ENCODE results near the gene SP140. TPM values are rescaled to one million over a fixed set of nuclear protein-coding genes. Genes with fewer than 3 reads are reported as not detected.

Gene SP140
- total and polyA plus RNA-seq, 2 of the 8 experiments (the other 6 are each of a cell fraction or from before 2014, with no cell fraction given), result 0.23 to 1.3 TPM

GRCh38 chr2:230216489-230216888 is 9.0 kb upstream of the SP140 start:
- H2BK5ac ChIP-seq (ENCODE audit: low read depth, low read length), result no peak overlapping the region
- peaks cover 0 to 2% of the 10 kb centered on the region in 2 experiments for H4K20me1 ChIP-seq (replicated peaks in 1 of 2; ENCODE audit: control insufficient read depth in 1 of 2, insufficient read depth in 2 of 2, low read length in 2 of 2)
- no peak overlapping the region for H3K4me3 ChIP-seq (ENCODE audit: extremely low read depth in 1 of 4, insufficient read depth in 2 of 4, low read depth in 3 of 4, low read length in 4 of 4)
- H4K8ac ChIP-seq (ENCODE audit: extremely low read depth, insufficient read depth, low read length), result no peak overlapping the region
- H3K9ac ChIP-seq (replicated peaks in 1 of 4; ENCODE audit: extremely low read depth in 1 of 4, low read depth in 3 of 4, low read length in 3 of 4), result no peak overlapping the region
- H3K23ac ChIP-seq (ENCODE audit: insufficient read length), result no peak overlapping the region
- H4K91ac ChIP-seq (replicated peaks; ENCODE audit: insufficient read length, low read length), result no peak overlapping the region
- H4K5ac ChIP-seq (ENCODE audit: insufficient read length, low read depth, low read length), result no peak overlapping the region
- no peak overlapping the region for H2AFZ ChIP-seq (ENCODE audit: low read length)
- ChIA-PET POLR2A (ENCODE audit: partially characterized antibody) (no interaction called here), CTCF (ENCODE audit: partially characterized antibody) (no interaction called here)
- FAIRE-seq (no peak), DNase-seq (ENCODE audit: low read depth in 1 of 2, low spot score in 2 of 2) (no peak)
- H2BK20ac ChIP-seq (ENCODE audit: low read length), result no peak overlapping the region
- H2BK15ac ChIP-seq (ENCODE audit: low read length), result no peak overlapping the region
- H3K4ac ChIP-seq (replicated peaks; ENCODE audit: insufficient read length, low read depth, low read length), result no peak overlapping the region
- no peaks in the 10 kb centered on the region for H3K9me3 ChIP-seq (ENCODE audit: insufficient read depth in 2 of 2, low read depth in 1 of 2, low read length in 1 of 2)
- no peak overlapping the region for H3K56ac ChIP-seq (replicated peaks; ENCODE audit: insufficient read length, low read depth, low read length)
- H3K4me2 ChIP-seq (ENCODE audit: insufficient read depth in 1 of 2, low read depth in 2 of 2, low read length in 2 of 2), result no peak overlapping the region
- H3K79me2 ChIP-seq (ENCODE audit: control insufficient read depth in 1 of 2, insufficient read depth in 2 of 2, low read length in 2 of 2), result no peaks in the 10 kb centered on the region
- H3K27ac ChIP-seq (ENCODE audit: low read depth, low read length), result no peak overlapping the region
- no peak for TF ChIP-seq SUZ12 (IDR thresholded peaks at IDR 0.05; ENCODE audit: low read length)
- no peak for TF ChIP-seq ATF3 (IDR thresholded peaks at IDR 0.05; ENCODE audit: insufficient read depth, low read depth, low read length)
- TF ChIP-seq BRCA1 (IDR thresholded peaks at IDR 0.05; ENCODE audit: low read depth, low read length), result no peak
- no peak for TF ChIP-seq CEBPB (IDR thresholded peaks at IDR 0.05; ENCODE audit: low read depth, low read length)
- TF ChIP-seq CBX8 (IDR thresholded peaks at IDR 0.05; ENCODE audit: borderline replicate concordance, low read depth, low read length), result no peak
- TF ChIP-seq KDM4A (IDR thresholded peaks at IDR 0.05; ENCODE audit: low read depth, low read length, severe bottlenecking), result no peak
- TF ChIP-seq SP4 (IDR thresholded peaks at IDR 0.05; ENCODE audit: low read length), result no peak
- no peak for TF ChIP-seq EP300 (IDR thresholded peaks at IDR 0.05; ENCODE audit: borderline replicate concordance in 1 of 2, low read depth in 2 of 2, low read length in 2 of 2)
- TF ChIP-seq CTCF (IDR thresholded peaks at IDR 0.05; ENCODE audit: control extremely low read depth in 1 of 3, insufficient read depth in 1 of 3, low read depth in 1 of 3, low read length in 3 of 3), result no peak
- no peak for TF ChIP-seq BCL11A (IDR thresholded peaks at IDR 0.05; ENCODE audit: low read depth in 2 of 2, low read length in 2 of 2)
- no peaks in the 10 kb centered on the region for H3K27me3 ChIP-seq (replicated peaks in 1 of 4; ENCODE audit: control insufficient read depth in 3 of 4, extremely low read depth in 1 of 4, insufficient read depth in 3 of 4, low read length in 3 of 4)
- no peak overlapping the region for H3K18ac ChIP-seq (ENCODE audit: extremely low read depth, low read length)
- no peaks in the 10 kb centered on the region; the same call in 1 of the 2 replicates for H3K23me2 ChIP-seq (ENCODE audit: low read depth, low read length)
- WGBS, 2 experiments (ENCODE audit: extremely low coverage in 1 of 2, insufficient coverage in 1 of 2, insufficient read length in 1 of 2, insufficient replicate concordance in 2 of 2, low coverage in 1 of 2, low lambda C conversion rate in 2 of 2, missing lambda C conversion rate in 1 of 2), result 87% methylated on average over 1 of the region's 1 CpG; no CpG with 5 or more reads in 1 of the 2 experiments
- no peak overlapping the region for H2BK120ac ChIP-seq (replicated peaks; ENCODE audit: low read depth, low read length)
- H2BK12ac ChIP-seq (ENCODE audit: low read depth, low read length), result no peak overlapping the region
- H3K14ac ChIP-seq (ENCODE audit: insufficient read length), result no peak overlapping the region
- no peaks in the 10 kb centered on the region for H3K36me3 ChIP-seq (ENCODE audit: control insufficient read depth in 2 of 4, insufficient read depth in 4 of 4, low read length in 3 of 4)
- no peak overlapping the region for H2AK5ac ChIP-seq (ENCODE audit: low read depth, low read length)
- H3K4me1 ChIP-seq (replicated peaks in 1 of 4; ENCODE audit: control insufficient read depth in 3 of 4, insufficient read depth in 4 of 4, low read length in 3 of 4), result peaks cover 0 to 6% (median 1%) of the 10 kb centered on the region in 4 experiments; a peak in 2 of 7 replicates
- H3K79me1 ChIP-seq (ENCODE audit: low read depth, low read length), result no peaks in the 10 kb centered on the region
